Osteocyte (in vitro differentiated cells): ENCODE measurements around the gene GAP43. TPM values are rescaled to one million over a fixed set of nuclear protein-coding genes. Genes with fewer than 3 reads are reported as not detected.

Experiments
- DNase-seq: peaks from one replicate; pipeline ENCODE4 v3.0.0; 2021; ENCODE audit warnings: mixed read lengths; ENCODE audit not compliant: unreplicated experiment; ENCODE audit errors: extremely low spot score
- H3K27ac Mint-ChIP-seq: one replicate; pipeline ENCODE4 v1.8.0; 2021; ENCODE audit warnings: mild to moderate bottlenecking, mixed read lengths; ENCODE audit not compliant: unreplicated experiment
- H3K27me3 Mint-ChIP-seq: one replicate; pipeline ENCODE4 v1.8.0; 2021; ENCODE audit warnings: mixed read lengths; ENCODE audit not compliant: unreplicated experiment
- H3K36me3 Mint-ChIP-seq: one replicate; pipeline ENCODE4 v1.8.0; 2021; ENCODE audit warnings: mixed read lengths; ENCODE audit not compliant: unreplicated experiment
- H3K4me1 Mint-ChIP-seq: one replicate; pipeline ENCODE4 v1.8.0; 2021; ENCODE audit warnings: mixed read lengths; ENCODE audit not compliant: unreplicated experiment
- H3K4me3 Mint-ChIP-seq: one replicate; pipeline ENCODE4 v1.8.0; 2021; ENCODE audit warnings: mild to moderate bottlenecking, moderate library complexity, mixed read lengths; ENCODE audit not compliant: unreplicated experiment
- H3K9me3 Mint-ChIP-seq: one replicate; pipeline ENCODE4 v1.8.0; 2021; ENCODE audit warnings: mixed read lengths; ENCODE audit not compliant: unreplicated experiment
- total RNA-seq: library from RNA; stranded (reverse); gene quantifications from 2 replicates; pipeline ENCODE4 v1.2.1, GENCODE V29; 2021
- TF ChIP-seq, protein P1 (sequence below): fragments of 200-600 bp; sonication (generic); IDR thresholded peaks from 2 replicates; pipeline ENCODE4 v1.5.0; 2021; ENCODE audit warnings: antibody characterized with exemption, mild to moderate bottlenecking, moderate library complexity

GAP43 gene
- total RNA-seq, 1 donor from 2014 or later = 3.2 TPM

DNA sequence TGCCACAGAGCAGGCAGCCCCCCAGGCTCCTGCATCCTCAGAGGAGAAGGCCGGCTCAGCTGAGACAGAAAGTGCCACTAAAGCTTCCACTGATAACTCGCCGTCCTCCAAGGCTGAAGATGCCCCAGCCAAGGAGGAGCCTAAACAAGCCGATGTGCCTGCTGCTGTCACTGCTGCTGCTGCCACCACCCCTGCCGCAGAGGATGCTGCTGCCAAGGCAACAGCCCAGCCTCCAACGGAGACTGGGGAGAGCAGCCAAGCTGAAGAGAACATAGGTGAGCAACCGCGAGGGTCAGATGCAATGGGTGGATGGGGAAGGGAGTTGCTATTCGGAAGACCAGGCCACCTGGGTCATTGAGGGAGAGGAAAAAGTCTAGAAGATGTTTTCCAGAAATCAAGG lies 53.0 kb downstream of the GAP43 start:
- no peak for DNase-seq
- Mint-ChIP-seq H3K4me1 (peaks cover 12% of the 10 kb centered on the region), H3K27ac (no peak overlapping the region), H3K4me3 (no peak overlapping the region), H3K36me3 (no peaks in the 10 kb centered on the region), H3K27me3 (no peaks in the 10 kb centered on the region), H3K9me3 (no peaks in the 10 kb centered on the region)
- TF ChIP-seq, protein P1, sequence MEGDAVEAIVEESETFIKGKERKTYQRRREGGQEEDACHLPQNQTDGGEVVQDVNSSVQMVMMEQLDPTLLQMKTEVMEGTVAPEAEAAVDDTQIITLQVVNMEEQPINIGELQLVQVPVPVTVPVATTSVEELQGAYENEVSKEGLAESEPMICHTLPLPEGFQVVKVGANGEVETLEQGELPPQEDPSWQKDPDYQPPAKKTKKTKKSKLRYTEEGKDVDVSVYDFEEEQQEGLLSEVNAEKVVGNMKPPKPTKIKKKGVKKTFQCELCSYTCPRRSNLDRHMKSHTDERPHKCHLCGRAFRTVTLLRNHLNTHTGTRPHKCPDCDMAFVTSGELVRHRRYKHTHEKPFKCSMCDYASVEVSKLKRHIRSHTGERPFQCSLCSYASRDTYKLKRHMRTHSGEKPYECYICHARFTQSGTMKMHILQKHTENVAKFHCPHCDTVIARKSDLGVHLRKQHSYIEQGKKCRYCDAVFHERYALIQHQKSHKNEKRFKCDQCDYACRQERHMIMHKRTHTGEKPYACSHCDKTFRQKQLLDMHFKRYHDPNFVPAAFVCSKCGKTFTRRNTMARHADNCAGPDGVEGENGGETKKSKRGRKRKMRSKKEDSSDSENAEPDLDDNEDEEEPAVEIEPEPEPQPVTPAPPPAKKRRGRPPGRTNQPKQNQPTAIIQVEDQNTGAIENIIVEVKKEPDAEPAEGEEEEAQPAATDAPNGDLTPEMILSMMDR = no peak

DNA sequence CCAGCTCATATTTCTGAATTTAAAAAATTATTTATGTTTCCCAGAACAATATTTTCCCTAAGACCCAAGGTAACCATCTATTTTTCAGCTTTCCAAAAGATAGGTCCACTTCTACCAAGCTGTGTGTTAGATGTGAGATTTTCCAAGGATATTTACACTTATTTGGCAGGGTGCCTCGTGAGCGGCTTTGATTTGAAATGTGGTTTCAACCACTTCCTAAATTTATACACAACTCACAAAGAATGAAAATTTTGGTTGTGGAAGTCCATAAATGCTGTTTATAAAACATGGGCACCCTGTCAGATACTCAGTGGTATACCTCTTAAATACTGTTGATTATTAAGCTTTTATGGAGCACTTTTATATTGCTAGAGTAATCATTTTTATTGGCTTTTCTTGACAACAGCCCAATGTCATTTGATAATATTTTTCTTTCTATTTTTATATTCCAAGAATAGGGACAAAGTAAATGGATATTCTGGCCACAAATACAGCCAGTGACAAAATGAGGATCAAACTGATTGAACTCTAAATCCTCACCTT lies 57.6 kb downstream of the GAP43 start:
- H3K4me1 Mint-ChIP-seq = peaks cover 10% of the 10 kb centered on the region
- H3K36me3 Mint-ChIP-seq = no peaks in the 10 kb centered on the region
- DNase-seq = no peak
- no peaks in the 10 kb centered on the region for H3K27me3 Mint-ChIP-seq
- H3K9me3 Mint-ChIP-seq = no peaks in the 10 kb centered on the region
- no peak overlapping the region for H3K4me3 Mint-ChIP-seq
- TF ChIP-seq, protein P1 = no peak
- no peak overlapping the region for H3K27ac Mint-ChIP-seq

DNA sequence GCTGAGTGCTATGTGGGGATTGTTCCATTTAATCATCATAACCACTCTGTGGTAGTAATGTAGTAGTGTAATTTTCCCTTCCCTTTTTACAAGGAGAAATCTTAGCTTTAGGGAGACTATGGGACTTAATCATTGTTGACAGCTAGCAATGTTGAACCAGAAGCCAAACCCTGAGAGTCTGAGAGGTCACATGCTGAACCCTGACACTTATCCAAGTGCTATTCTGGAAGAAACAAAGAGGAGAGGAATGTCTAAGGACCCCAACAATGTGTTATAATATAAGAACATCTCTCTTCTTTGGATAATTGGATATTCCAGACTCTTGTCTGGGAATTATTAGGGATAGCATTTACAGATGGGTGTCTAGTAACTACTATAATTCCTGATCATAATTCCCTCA lies 58.4 kb downstream of the GAP43 start:
- no peaks in the 10 kb centered on the region for H3K27me3 Mint-ChIP-seq
- DNase-seq = no peak
- TF ChIP-seq, protein P1 = no peak
- no peaks in the 10 kb centered on the region for H3K36me3 Mint-ChIP-seq
- H3K27ac Mint-ChIP-seq = no peak overlapping the region
- H3K9me3 Mint-ChIP-seq = no peaks in the 10 kb centered on the region
- peaks cover 10% of the 10 kb centered on the region for H3K4me1 Mint-ChIP-seq
- H3K4me3 Mint-ChIP-seq = no peak overlapping the region

DNA sequence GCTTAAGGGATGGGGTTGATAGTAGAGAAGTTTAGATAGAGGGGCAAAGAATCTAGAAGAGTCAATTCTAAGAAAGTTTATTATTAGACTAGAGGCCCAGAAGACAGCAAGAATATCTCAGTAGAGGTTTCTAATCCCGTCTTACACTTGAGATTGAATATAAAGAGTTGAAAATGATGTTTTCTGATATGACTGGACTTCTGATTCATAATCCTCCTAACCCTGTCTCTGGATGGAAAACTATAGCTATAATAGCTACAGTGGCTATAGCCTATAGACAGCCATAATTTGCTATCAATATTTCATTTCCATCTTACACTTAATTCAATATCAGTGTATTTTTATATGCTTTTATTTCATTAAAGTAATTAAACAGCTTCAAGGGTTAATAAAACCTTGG lies 60.0 kb downstream of the GAP43 start:
- Mint-ChIP-seq H3K27ac (no peak overlapping the region), H3K4me1 (peaks cover 10% of the 10 kb centered on the region), H3K36me3 (no peaks in the 10 kb centered on the region), H3K9me3 (no peaks in the 10 kb centered on the region), H3K27me3 (no peaks in the 10 kb centered on the region), H3K4me3 (no peak overlapping the region)
- DNase-seq = no peak
- TF ChIP-seq, protein P1 = no peak

DNA sequence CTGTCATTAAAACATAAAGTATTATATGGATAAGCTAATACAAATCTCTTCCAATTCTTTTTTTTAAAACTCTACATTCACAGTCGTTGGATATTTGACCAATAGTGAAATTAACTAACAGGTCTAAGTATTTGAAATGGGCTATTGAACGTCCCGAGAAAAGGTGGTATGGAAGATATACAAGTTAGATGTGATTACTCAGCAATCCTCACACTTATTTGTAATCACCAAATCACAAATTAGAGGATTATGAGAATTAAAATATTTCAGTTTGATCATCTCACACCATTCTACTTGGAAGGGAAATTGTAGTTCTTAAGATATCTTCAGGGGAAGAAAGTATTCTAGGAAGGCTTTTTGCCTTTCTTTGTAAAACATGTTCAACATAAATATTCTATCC lies 60.5 kb downstream of the GAP43 start:
- no peak overlapping the region for H3K27ac Mint-ChIP-seq
- no peaks in the 10 kb centered on the region for H3K9me3 Mint-ChIP-seq
- DNase-seq = no peak
- H3K4me3 Mint-ChIP-seq = no peak overlapping the region
- TF ChIP-seq, protein P1 = no peak
- H3K27me3 Mint-ChIP-seq = no peaks in the 10 kb centered on the region
- peaks cover 12% of the 10 kb centered on the region for H3K4me1 Mint-ChIP-seq
- H3K36me3 Mint-ChIP-seq = no peaks in the 10 kb centered on the region
